GM18507 (cell line): ENCODE results near the gene OOSP1.
"Not testable (repeated sequence)": the region's sequence is repeated elsewhere in the genome, so short reads cannot be mapped to it uniquely, and the experiment has no call there.

Experiments
- DNase-seq: peaks from one replicate; pipeline ENCODE4 v3.0.0; 2011; ENCODE audit warnings: low read depth; ENCODE audit not compliant: insufficient read length; ENCODE audit errors: extremely low spot score
- FAIRE-seq: peaks from 2 replicates; lab custom pipeline; 2011; peaks lifted over from hg19 to GRCh38; lab: Jason Lieb, UNC

The OOSP1 gene

GRCh38 chr11:59938132-59938531 is at the start of gene OOSP1:
TSS of gene OOSP1 (plus strand) at chr11:59938432. CDS start at chr11:59938455, 23 bp downstream.
- no peak for FAIRE-seq
- no peak for DNase-seq

- FAIRE-seq (no peak), DNase-seq (no peak)
Measured at GRCh38 chr11:59891781-59892181, 46.5 kb upstream of the OOSP1 start.

- no peak for FAIRE-seq
- no peak for DNase-seq
Measured at GRCh38 chr11:59894616-59895015, 43.6 kb upstream of the OOSP1 start.

GRCh38 chr11:59898046-59898445 is 40.2 kb upstream of the OOSP1 start:
- no peak for DNase-seq
- FAIRE-seq = no peak

- no peak for FAIRE-seq
- no peak for DNase-seq
Measured at GRCh38 chr11:59898650-59899049, 39.6 kb upstream of the OOSP1 start.

- DNase-seq (no peak), FAIRE-seq (no peak)
Measured at GRCh38 chr11:59899532-59899931, 38.7 kb upstream of the OOSP1 start.

GRCh38 chr11:59900366-59901126 is 37.7 kb upstream of the OOSP1 start:
- DNase-seq = no peak
- no peak for FAIRE-seq

GRCh38 chr11:59901306-59901705 is 36.9 kb upstream of the OOSP1 start:
- DNase-seq (no peak), FAIRE-seq (no peak)

GRCh38 chr11:59903569-59903968 is 34.7 kb upstream of the OOSP1 start:
- not testable (repeated sequence) for DNase-seq, FAIRE-seq

- no peak for DNase-seq
- FAIRE-seq = no peak
Measured at GRCh38 chr11:59918480-59918879, 19.8 kb upstream of the OOSP1 start.

- DNase-seq (no peak), FAIRE-seq (no peak)
Measured at GRCh38 chr11:59918987-59919589, 19.1 kb upstream of the OOSP1 start.

GRCh38 chr11:59923813-59924212 is 14.4 kb upstream of the OOSP1 start:
- no peak for FAIRE-seq
- no peak for DNase-seq

- FAIRE-seq (no peak), DNase-seq (no peak)
Measured at GRCh38 chr11:59931688-59932087, 6.5 kb upstream of the OOSP1 start.

GRCh38 chr11:59938718-59939117 is 486 bp downstream of the OOSP1 start:
- DNase-seq (no peak), FAIRE-seq (no peak)

GRCh38 chr11:59939482-59939881 is 1.2 kb downstream of the OOSP1 start:
- DNase-seq = no peak
- no peak for FAIRE-seq

- no peak for FAIRE-seq
- DNase-seq = no peak
Measured at GRCh38 chr11:59941091-59941490, 2.9 kb downstream of the OOSP1 start.

GRCh38 chr11:59943997-59944714 is 5.9 kb downstream of the OOSP1 start:
- no peak for FAIRE-seq

GRCh38 chr11:59944720-59945119 is 6.5 kb downstream of the OOSP1 start:
- FAIRE-seq = no peak

More at GRCh38 chr11:59943997-59944714, 5.9 kb downstream of the OOSP1 start:
- DNase-seq = no peak

GRCh38 chr11:59953463-59954218 is 15.4 kb downstream of the OOSP1 start:
- DNase-seq (no peak), FAIRE-seq (no peak)

More at GRCh38 chr11:59944720-59945119, 6.5 kb downstream of the OOSP1 start:
- no peak for DNase-seq
